Neuron (in vitro differentiated cells): ENCODE data around the gene FBN2.
"Not testable (repeated sequence)": the region's sequence is repeated elsewhere in the genome, so short reads cannot be mapped to it uniquely, and the experiment has no call there.

ENCODE experiments used
- H2AFZ ChIP-seq: one replicate; pipeline ENCODE4 v1.6.1; 2013; ENCODE audit warnings: low read depth, mild to moderate bottlenecking, inconsistent platforms, low read length, moderate library complexity
- H3K27me3 ChIP-seq: one replicate; pipeline ENCODE4 v1.6.1; 2013; ENCODE audit warnings: low read length; ENCODE audit not compliant: insufficient read depth
- H3K36me3 ChIP-seq: one replicate; pipeline ENCODE4 v1.6.1; 2013; ENCODE audit warnings: low read length; ENCODE audit not compliant: insufficient read depth
- H3K4me1 ChIP-seq: one replicate; pipeline ENCODE4 v1.6.1; 2013; ENCODE audit warnings: low read length; ENCODE audit not compliant: insufficient read depth
- H3K4me3 ChIP-seq: 2 replicates; pipeline ENCODE4 v1.5.1; 2013; ENCODE audit warnings: mild to moderate bottlenecking, low read length, moderate library complexity
- H3K9me3 ChIP-seq: one replicate; pipeline ENCODE4 v1.6.1; 2013; ENCODE audit warnings: low read length

FBN2 gene

GRCh38 chr5:128527077-128527476 lies 11.0 kb downstream of the FBN2 start:
- Histone ChIP-seq H3K36me3 (peaks cover 22% of the 10 kb centered on the region), H3K4me1 (peaks cover 2% of the 10 kb centered on the region), H3K9me3 (no peaks in the 10 kb centered on the region)

GRCh38 chr5:128522336-128522735 lies 15.7 kb downstream of the FBN2 start:
- no peaks in the 10 kb centered on the region for H3K9me3 ChIP-seq
- H2AFZ ChIP-seq, result no peak overlapping the region
- H3K36me3 ChIP-seq, result peaks cover 20% of the 10 kb centered on the region
- no peak overlapping the region for H3K4me3 ChIP-seq
- no peaks in the 10 kb centered on the region for H3K27me3 ChIP-seq
- no peaks in the 10 kb centered on the region for H3K4me1 ChIP-seq

More at GRCh38 chr5:128527077-128527476, 11.0 kb downstream of the FBN2 start:
- no peaks in the 10 kb centered on the region for H3K27me3 ChIP-seq
- no peak overlapping the region for H2AFZ ChIP-seq
- no peak overlapping the region for H3K4me3 ChIP-seq

DNA sequence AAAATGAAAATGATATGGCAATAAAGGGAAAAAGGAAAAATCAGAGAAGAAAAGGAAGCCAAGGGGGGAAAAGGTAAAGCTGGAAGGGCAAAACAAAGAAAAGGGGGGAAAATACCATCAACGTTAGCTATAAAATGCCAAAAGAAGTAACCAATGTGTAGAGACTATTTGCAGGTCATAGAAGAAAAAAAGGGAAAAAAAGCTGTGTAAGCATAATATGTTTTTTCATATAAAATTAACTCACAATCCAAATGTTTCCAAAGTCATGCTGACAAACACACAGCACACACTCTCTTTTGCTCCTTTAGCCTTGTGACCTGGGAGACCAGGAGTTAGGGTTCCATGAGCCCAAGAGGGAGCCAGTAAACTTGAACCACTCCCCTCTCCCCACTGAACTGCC lies 18.2 kb downstream of the FBN2 start:
- H3K4me3 ChIP-seq, result no peak overlapping the region
- H3K9me3 ChIP-seq, result no peaks in the 10 kb centered on the region
- no peak overlapping the region for H2AFZ ChIP-seq
- H3K27me3 ChIP-seq, result no peaks in the 10 kb centered on the region
- H3K36me3 ChIP-seq, result peaks cover 12% of the 10 kb centered on the region
- H3K4me1 ChIP-seq, result no peaks in the 10 kb centered on the region

DNA sequence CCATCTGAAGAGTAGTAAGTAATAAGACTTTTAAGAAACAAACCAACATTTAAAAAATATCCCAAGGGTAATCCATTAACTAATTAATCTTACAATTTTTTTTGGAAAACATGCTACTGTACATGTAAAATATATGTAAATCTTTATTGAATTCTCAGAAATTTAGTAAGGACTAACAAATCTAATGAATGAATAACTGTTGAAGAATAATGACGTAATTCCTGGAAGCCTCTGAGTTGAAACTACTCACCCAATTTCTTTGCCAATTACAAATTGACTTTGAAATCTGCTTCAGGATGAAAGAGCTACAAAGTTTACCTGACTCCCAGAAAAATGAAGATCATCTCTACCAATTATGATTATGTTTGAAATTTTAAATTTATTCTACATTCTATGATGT lies 21.1 kb downstream of the FBN2 start:
- H3K36me3 ChIP-seq, result peaks cover 5% of the 10 kb centered on the region
- H3K4me1 ChIP-seq, result no peaks in the 10 kb centered on the region
- H2AFZ ChIP-seq, result no peak overlapping the region
- H3K27me3 ChIP-seq, result no peaks in the 10 kb centered on the region
- no peak overlapping the region for H3K4me3 ChIP-seq
- H3K9me3 ChIP-seq, result no peaks in the 10 kb centered on the region

DNA sequence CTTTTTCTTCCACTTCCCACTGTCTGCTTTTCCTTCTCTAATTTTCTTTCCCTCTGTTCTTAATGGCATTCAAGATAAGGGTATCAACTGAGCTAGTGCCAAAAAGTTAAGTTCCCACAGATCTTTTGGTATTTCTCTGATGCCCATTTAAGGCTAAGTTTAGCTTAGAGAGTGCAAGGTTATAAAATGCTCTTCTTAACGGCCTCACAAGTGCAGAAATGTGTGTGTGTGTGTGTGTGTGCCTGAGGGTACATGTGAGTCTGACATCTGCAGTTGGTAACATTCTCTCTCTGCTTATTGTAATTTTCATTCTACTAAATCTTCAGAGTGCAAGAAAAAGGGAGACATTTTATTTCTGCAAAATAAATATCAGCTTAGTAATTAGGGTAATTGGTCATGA lies 24.2 kb downstream of the FBN2 start:
- Histone ChIP-seq H3K9me3 (no peaks in the 10 kb centered on the region), H3K27me3 (no peaks in the 10 kb centered on the region), H3K4me3 (no peak overlapping the region), H2AFZ (no peak overlapping the region), H3K4me1 (no peaks in the 10 kb centered on the region), H3K36me3 (peaks cover 5% of the 10 kb centered on the region)

DNA sequence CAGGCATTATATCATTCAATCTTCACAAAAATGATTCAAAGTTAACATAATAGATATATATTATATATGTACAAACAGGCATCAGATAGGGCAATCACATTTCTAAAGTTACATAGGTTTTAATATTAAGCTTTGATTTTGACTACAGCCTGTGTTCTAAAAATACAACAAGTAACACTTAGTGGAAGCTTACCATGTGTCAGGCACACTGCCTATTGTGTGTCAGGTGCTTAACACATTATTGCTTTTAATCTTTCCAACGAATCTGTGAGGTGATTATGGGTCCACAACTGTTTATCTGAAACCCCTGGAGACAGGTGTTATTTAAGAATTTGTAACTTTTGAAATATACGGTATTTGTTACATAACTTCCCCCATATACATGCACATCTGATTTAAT lies 25.2 kb downstream of the FBN2 start:
- Histone ChIP-seq H3K27me3 (no peaks in the 10 kb centered on the region), H2AFZ (no peak overlapping the region), H3K9me3 (no peaks in the 10 kb centered on the region), H3K4me3 (no peak overlapping the region), H3K36me3 (no peaks in the 10 kb centered on the region), H3K4me1 (no peaks in the 10 kb centered on the region)

DNA sequence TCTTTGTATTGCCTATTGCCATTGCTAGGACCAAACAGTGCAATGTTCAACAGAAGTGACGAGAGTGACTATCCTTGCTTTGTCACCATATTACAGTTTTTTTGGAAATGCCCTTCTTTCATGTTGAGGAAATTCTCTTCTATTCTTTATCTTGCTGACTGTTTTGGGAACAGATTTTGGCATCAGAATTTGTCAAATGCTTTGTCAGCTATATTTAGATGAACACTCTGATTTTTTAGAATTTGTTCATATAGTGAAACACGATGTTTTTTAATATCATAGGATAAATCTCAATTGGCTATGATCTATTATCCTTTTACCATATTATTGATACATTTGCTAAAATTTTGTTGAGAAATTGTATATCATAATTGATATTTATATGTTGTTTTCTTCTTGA lies 31.4 kb downstream of the FBN2 start:
- H3K36me3 ChIP-seq, result no peaks in the 10 kb centered on the region
- no peaks in the 10 kb centered on the region for H3K4me1 ChIP-seq
- no peak overlapping the region for H2AFZ ChIP-seq
- H3K9me3 ChIP-seq, result peaks cover 12% of the 10 kb centered on the region
- H3K27me3 ChIP-seq, result no peaks in the 10 kb centered on the region
- H3K4me3 ChIP-seq, result no peak overlapping the region

GRCh38 chr5:128503727-128504126 lies 34.3 kb downstream of the FBN2 start:
- H3K9me3 ChIP-seq, result peaks cover 12% of the 10 kb centered on the region
- H3K27me3 ChIP-seq, H3K36me3 ChIP-seq, H3K4me1 ChIP-seq, H3K4me3 ChIP-seq, H2AFZ ChIP-seq: not testable (repeated sequence)

GRCh38 chr5:128498844-128499455 lies 39.1 kb downstream of the FBN2 start:
- no peak overlapping the region for H3K4me3 ChIP-seq
- no peaks in the 10 kb centered on the region for H3K36me3 ChIP-seq
- H3K27me3 ChIP-seq, result no peaks in the 10 kb centered on the region
- no peaks in the 10 kb centered on the region for H3K4me1 ChIP-seq
- peaks cover 4% of the 10 kb centered on the region for H3K9me3 ChIP-seq
- no peak overlapping the region for H2AFZ ChIP-seq

GRCh38 chr5:128494516-128494915 lies 43.5 kb downstream of the FBN2 start:
- Histone ChIP-seq H3K4me1 (no peaks in the 10 kb centered on the region), H3K36me3 (no peaks in the 10 kb centered on the region), H3K9me3 (no peaks in the 10 kb centered on the region), H3K27me3 (no peaks in the 10 kb centered on the region), H3K4me3 (no peak overlapping the region), H2AFZ (no peak overlapping the region)

GRCh38 chr5:128493657-128494329 lies 44.3 kb downstream of the FBN2 start:
- Histone ChIP-seq H3K27me3 (no peaks in the 10 kb centered on the region), H2AFZ (no peak overlapping the region), H3K9me3 (no peaks in the 10 kb centered on the region), H3K4me1 (no peaks in the 10 kb centered on the region), H3K4me3 (no peak overlapping the region), H3K36me3 (no peaks in the 10 kb centered on the region)

DNA sequence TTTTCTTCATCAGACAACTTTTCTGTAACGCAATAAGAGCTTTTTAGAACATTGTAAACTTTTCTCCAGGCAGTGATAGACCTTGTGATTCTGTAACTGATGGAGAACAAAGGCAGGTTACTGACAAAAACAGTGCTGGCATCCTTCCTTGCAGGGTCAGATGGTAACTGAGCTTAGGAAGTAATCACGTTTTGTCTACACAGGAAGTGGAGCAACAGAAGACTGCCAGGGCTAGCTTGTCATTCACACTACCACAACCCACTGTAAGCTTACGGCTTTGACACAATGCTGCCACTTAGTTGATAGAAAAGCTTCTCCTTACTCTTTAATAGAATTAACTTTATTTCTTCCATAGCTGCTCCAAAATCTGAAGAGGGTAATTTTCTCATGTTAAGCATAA lies 46.8 kb downstream of the FBN2 start:
- Histone ChIP-seq H3K27me3 (no peaks in the 10 kb centered on the region), H3K4me1 (no peaks in the 10 kb centered on the region), H3K4me3 (no peak overlapping the region), H3K9me3 (no peaks in the 10 kb centered on the region), H2AFZ (no peak overlapping the region), H3K36me3 (no peaks in the 10 kb centered on the region)

DNA sequence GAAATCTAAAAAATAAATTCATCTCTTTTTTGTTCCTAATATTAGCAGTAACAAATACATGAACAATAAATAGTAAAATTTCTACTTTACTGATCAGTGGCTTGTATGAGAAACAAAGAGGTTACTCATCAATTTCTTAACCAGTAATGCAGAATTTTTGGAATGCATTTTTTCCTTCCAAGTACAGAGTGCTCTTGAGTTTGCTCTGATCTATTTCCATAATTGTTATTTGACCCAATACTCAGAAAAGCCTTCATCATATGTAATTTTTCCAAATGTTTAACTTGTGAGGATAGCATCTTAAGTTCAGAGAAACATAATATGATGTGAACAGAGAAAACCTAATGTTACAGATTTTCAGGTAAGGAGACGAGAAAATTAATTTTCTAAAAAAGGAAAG lies 47.3 kb downstream of the FBN2 start:
- Histone ChIP-seq H3K27me3 (no peaks in the 10 kb centered on the region), H3K4me1 (no peaks in the 10 kb centered on the region), H2AFZ (no peak overlapping the region), H3K36me3 (no peaks in the 10 kb centered on the region), H3K9me3 (no peaks in the 10 kb centered on the region), H3K4me3 (no peak overlapping the region)

DNA sequence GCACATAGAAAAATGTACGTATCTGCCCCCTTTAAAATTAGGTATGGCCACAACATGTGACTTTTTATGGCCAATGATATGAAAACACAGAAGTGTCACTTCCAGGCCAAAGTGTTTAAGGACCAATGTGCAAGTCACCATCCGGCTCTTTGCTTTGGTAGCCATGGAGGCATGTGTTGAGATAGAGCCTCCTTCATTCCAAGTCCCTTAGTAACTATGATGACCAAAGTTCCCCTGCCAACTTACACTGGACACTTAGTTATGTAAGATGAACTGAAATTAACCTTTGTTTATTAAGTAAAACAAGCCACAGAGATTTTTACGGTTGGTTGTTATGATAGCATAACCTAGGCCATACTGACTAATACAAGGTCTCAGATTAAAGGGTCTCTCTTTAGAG lies 51.0 kb downstream of the FBN2 start:
- H2AFZ ChIP-seq, result no peak overlapping the region
- H3K4me3 ChIP-seq, result no peak overlapping the region
- no peaks in the 10 kb centered on the region for H3K9me3 ChIP-seq
- no peaks in the 10 kb centered on the region for H3K36me3 ChIP-seq
- no peaks in the 10 kb centered on the region for H3K27me3 ChIP-seq
- no peaks in the 10 kb centered on the region for H3K4me1 ChIP-seq
